PC-9 (cell line): ENCODE measurements around the gene CTDP1. TPM values are rescaled to one million over a fixed set of nuclear protein-coding genes. Genes with fewer than 3 reads are reported as not detected.

Source experiments
- BruUV-seq: library from RNA; stranded (reverse); fragments of 400-500 nt; replicated peaks from 2 replicates; lab custom pipeline; 2021; lab: Mats Ljungman, UMichigan
- CTCF ChIA-PET: fragments of 300-600 bp; sonication (Branson Sonifier 250); formaldehyde crosslinking; loops from one replicate; lab custom pipeline; 2022; ENCODE audit warnings: antibody characterized with exemption; lab: Charles Lee
- POLR2A ChIA-PET: fragments of 300-600 bp; sonication (Branson Sonifier 250); formaldehyde crosslinking; loops from one replicate; lab custom pipeline; 2022; ENCODE audit warnings: antibody characterized with exemption; ENCODE audit not compliant: unreplicated experiment; lab: Charles Lee
- DNase-seq, 2 experiments: peaks; one replicate each; pipeline versions ENCODE4 v3.0.0 to v3.0.0-alpha.2; 2015 to 2022; ENCODE audit warnings: mixed read lengths in 1 of 2
- H2AFZ ChIP-seq: fragments of 200-600 bp; sonication (generic); 2 replicates; pipeline ENCODE4 v1.8.1; 2017; ENCODE audit warnings: antibody characterized with exemption
- H3F3A ChIP-seq: fragments of 200-600 bp; sonication (generic); 2 replicates; pipeline ENCODE4 v1.8.1; 2017; ENCODE audit warnings: antibody characterized with exemption, mild to moderate bottlenecking, low read depth; ENCODE audit not compliant: insufficient read depth
- H3K27ac ChIP-seq: fragments of 200-600 bp; sonication (generic); 2 replicates; pipeline ENCODE4 v1.6.1; 2016; ENCODE audit warnings: mixed run types
- H3K27me3 ChIP-seq: fragments of 200-600 bp; sonication (generic); 2 replicates; pipeline ENCODE4 v1.6.1; 2016; ENCODE audit warnings: low read depth, mixed run types; ENCODE audit not compliant: insufficient read depth
- H3K36me3 ChIP-seq: fragments of 200-600 bp; sonication (generic); 2 replicates; pipeline ENCODE4 v1.6.1; 2016; ENCODE audit warnings: low read depth, mixed run types
- H3K4me1 ChIP-seq: fragments of 200-600 bp; sonication (generic); replicated peaks from 2 replicates; pipeline ENCODE4 v1.6.1; 2016; ENCODE audit warnings: mixed run types; ENCODE audit not compliant: insufficient read depth
- H3K4me2 ChIP-seq: fragments of 200-600 bp; sonication (generic); 2 replicates; pipeline ENCODE4 v1.6.1; 2017; ENCODE audit warnings: mixed run types
- H3K4me3 ChIP-seq: fragments of 200-600 bp; sonication (generic); 2 replicates; pipeline ENCODE4 v1.6.1; 2016; ENCODE audit warnings: mixed run types
- H3K79me2 ChIP-seq: fragments of 200-600 bp; sonication (generic); 2 replicates; pipeline ENCODE4 v1.6.1; 2017; ENCODE audit warnings: low read depth, mixed run types
- H3K9me2 ChIP-seq: fragments of 200-600 bp; sonication (generic); 2 replicates; pipeline ENCODE4 v1.8.1; 2017; ENCODE audit warnings: mild to moderate bottlenecking; ENCODE audit not compliant: insufficient read depth
- H3K9me3 ChIP-seq: fragments of 200-600 bp; sonication (generic); 2 replicates; pipeline ENCODE4 v1.8.1; 2016; ENCODE audit warnings: low read depth; ENCODE audit not compliant: insufficient read depth
- H4K20me1 ChIP-seq: fragments of 200-600 bp; sonication (generic); 2 replicates; pipeline ENCODE4 v1.8.1; 2017; ENCODE audit not compliant: insufficient read depth
- EZH2 ChIP-seq: fragments of 200-600 bp; sonication (generic); IDR thresholded peaks from 2 replicates; pipeline ENCODE4 v1.8.0; 2017; ENCODE audit warnings: antibody characterized with exemption, low read depth
- intact Hi-C: fragments of 100-400 bp; cut with micrococcal nuclease; formaldehyde crosslinking; loops from one replicate; pipeline ENCODE4 v1.10.0; 2022; ENCODE audit not compliant: unreplicated experiment
- total RNA-seq: library from RNA; stranded (reverse); gene quantifications from 2 replicates; pipeline ENCODE4 v1.2.3, GENCODE V29; 2021
- TF ChIP-seq, protein P1 (sequence below): fragments of 200-600 bp; sonication (generic); conservative IDR thresholded peaks from 2 replicates; pipeline ENCODE4 v1.6.1; 2017; ENCODE audit warnings: mixed run types, antibody characterized with exemption, mild to moderate bottlenecking, moderate library complexity

The CTDP1 gene
- total RNA-seq, 1 experiment from 2014 or later = 16.0 TPM

DNA sequence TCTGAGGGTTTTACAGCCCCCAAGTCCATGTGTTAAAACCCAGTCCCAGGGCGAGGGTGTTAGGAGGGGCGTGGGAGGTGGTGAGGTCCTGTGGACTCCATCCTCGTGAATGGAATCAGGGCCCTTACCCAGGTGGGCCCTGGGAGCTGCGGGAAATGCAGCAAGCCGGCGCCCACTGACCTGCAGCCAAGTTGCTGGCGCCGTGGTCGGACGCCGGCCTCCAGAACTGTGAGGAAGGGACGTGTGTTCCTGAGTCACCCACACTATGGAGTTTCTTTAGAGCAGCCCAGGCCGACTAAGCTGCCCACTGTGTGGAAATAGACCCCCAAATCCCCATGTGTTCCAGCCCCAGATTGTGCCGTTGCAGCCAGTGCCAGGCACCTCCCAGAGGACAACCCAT lies 26.4 kb downstream of the CTDP1 start:
- intact Hi-C loops = no loop called here
- peaks cover 10% of the 10 kb centered on the region for H4K20me1 ChIP-seq
- POLR2A ChIA-PET = no interaction called here
- no peak overlapping the region for H3K4me2 ChIP-seq
- H3K27ac ChIP-seq = no peak overlapping the region
- no peaks in the 10 kb centered on the region for H3K4me1 ChIP-seq
- no TSS peak for BruUV-seq
- H3K27me3 ChIP-seq = no peaks in the 10 kb centered on the region
- no peaks in the 10 kb centered on the region for H3K79me2 ChIP-seq
- no peak overlapping the region for H2AFZ ChIP-seq
- no peaks in the 10 kb centered on the region; the same call in 1 of the 2 replicates for H3F3A ChIP-seq
- no peaks in the 10 kb centered on the region; the same call in 1 of the 2 replicates for H3K36me3 ChIP-seq
- H3K9me2 ChIP-seq = no peaks in the 10 kb centered on the region
- no peak overlapping the region for H3K4me3 ChIP-seq
- TF ChIP-seq EZH2 = no peak
- TF ChIP-seq, protein P1, sequence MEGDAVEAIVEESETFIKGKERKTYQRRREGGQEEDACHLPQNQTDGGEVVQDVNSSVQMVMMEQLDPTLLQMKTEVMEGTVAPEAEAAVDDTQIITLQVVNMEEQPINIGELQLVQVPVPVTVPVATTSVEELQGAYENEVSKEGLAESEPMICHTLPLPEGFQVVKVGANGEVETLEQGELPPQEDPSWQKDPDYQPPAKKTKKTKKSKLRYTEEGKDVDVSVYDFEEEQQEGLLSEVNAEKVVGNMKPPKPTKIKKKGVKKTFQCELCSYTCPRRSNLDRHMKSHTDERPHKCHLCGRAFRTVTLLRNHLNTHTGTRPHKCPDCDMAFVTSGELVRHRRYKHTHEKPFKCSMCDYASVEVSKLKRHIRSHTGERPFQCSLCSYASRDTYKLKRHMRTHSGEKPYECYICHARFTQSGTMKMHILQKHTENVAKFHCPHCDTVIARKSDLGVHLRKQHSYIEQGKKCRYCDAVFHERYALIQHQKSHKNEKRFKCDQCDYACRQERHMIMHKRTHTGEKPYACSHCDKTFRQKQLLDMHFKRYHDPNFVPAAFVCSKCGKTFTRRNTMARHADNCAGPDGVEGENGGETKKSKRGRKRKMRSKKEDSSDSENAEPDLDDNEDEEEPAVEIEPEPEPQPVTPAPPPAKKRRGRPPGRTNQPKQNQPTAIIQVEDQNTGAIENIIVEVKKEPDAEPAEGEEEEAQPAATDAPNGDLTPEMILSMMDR = no peak
- H3K9me3 ChIP-seq = no peaks in the 10 kb centered on the region
- CTCF ChIA-PET = no interaction called here
- no peak for DNase-seq

DNA sequence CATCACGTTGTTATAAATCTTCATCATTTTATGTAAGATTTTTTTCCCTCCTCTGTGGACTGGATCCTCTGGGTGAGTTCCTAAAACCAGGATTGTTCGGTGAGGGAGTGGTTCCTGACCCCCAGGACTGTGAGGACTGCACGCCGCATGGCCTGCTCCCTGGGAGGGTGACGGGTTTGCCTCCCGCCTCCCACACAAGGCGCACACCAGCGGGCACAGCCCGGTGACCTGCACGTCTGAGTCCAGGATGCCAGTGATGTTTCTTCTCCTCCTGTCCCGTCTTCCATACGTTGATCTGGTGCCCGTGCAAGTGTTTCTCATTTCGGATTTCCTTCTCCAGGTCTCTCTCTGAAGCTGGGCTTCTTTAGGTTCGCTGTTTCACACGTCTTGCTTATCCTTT lies 27.1 kb downstream of the CTDP1 start:
- no peak for TF ChIP-seq EZH2
- TF ChIP-seq, protein P1 = no peak

DNA sequence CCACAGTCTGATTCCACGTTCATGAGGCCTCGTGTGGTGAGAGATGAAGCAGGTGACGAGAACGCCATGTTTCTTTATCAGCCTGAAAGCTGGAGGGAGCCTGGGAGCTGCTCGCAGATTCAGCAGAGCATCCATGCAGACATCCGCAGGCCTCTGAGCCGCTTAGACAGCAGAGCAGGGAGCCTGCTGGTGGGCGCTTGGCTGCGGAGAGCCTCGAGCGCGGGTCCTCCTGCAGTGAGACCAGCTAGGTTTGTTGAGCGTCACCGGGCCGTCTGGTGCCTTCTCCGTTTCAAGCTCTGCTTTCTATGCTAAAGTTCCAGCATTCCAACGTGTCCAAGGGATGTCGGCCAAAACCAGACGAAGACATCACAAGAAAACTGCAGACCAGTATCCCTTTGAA lies 27.6 kb downstream of the CTDP1 start:
- H2AFZ ChIP-seq = no peak overlapping the region
- no peaks in the 10 kb centered on the region for H3K79me2 ChIP-seq
- H3K4me3 ChIP-seq = no peak overlapping the region
- BruUV-seq = no TSS peak
- no peaks in the 10 kb centered on the region for H3K9me2 ChIP-seq
- no peak overlapping the region for H3K27ac ChIP-seq
- H3K36me3 ChIP-seq = no peaks in the 10 kb centered on the region; the same call in 1 of the 2 replicates
- intact Hi-C loops = no loop called here
- H3K27me3 ChIP-seq = no peaks in the 10 kb centered on the region
- ChIA-PET CTCF (no interaction called here), POLR2A (no interaction called here)
- TF ChIP-seq EZH2 = no peak
- TF ChIP-seq, protein P1 = no peak
- no peaks in the 10 kb centered on the region for H3K4me1 ChIP-seq
- DNase-seq = no peak
- peaks cover 10% of the 10 kb centered on the region; the same call in 1 of the 2 replicates for H4K20me1 ChIP-seq
- no peaks in the 10 kb centered on the region; the same call in 1 of the 2 replicates for H3F3A ChIP-seq
- no peaks in the 10 kb centered on the region for H3K9me3 ChIP-seq
- no peak overlapping the region for H3K4me2 ChIP-seq

More for the DNA sequence above, 27.1 kb downstream of the CTDP1 start:
- Histone ChIP-seq H3K27ac (no peak overlapping the region), H3K4me3 (no peak overlapping the region), H3K36me3 (no peaks in the 10 kb centered on the region; the same call in 1 of the 2 replicates), H3K4me2 (no peak overlapping the region), H3K79me2 (no peaks in the 10 kb centered on the region), H3K9me3 (no peaks in the 10 kb centered on the region), H2AFZ (no peak overlapping the region), H3F3A (no peaks in the 10 kb centered on the region; the same call in 1 of the 2 replicates), H3K4me1 (no peaks in the 10 kb centered on the region), H3K9me2 (no peaks in the 10 kb centered on the region), H4K20me1 (peaks cover 10% of the 10 kb centered on the region), H3K27me3 (no peaks in the 10 kb centered on the region)
- DNase-seq = no peak
- intact Hi-C loops = no loop called here
- POLR2A ChIA-PET = no interaction called here
- CTCF ChIA-PET = no interaction called here
- BruUV-seq = no TSS peak
